H1 (cell line): Measurements from ENCODE around the gene TVP23A. TPM values are rescaled to one million over a fixed set of nuclear protein-coding genes. Genes with fewer than 3 reads are reported as not detected.

Experiments
- CTCF ChIA-PET: fragments of 300-600 bp; sonication (Branson Sonifier 250); formaldehyde crosslinking; loops from one replicate; lab custom pipeline; 2021; ENCODE audit not compliant: partially characterized antibody; lab: Charles Lee
- POLR2A ChIA-PET: fragments of 300-600 bp; sonication (Branson Sonifier 250); formaldehyde crosslinking; loops from one replicate; lab custom pipeline; 2021; ENCODE audit warnings: inconsistent platforms; ENCODE audit not compliant: partially characterized antibody; lab: Charles Lee
- DNase-seq, 2 experiments: peaks; one replicate each; pipeline versions ENCODE4 v3.0.0 to v3.0.0-alpha.2; 2010 to 2022; ENCODE audit warnings: low spot score in 2 of 2, low read depth in 1 of 2, mixed read lengths in 1 of 2
- FAIRE-seq: peaks from 2 replicates; lab custom pipeline; 2011; peaks lifted over from hg19 to GRCh38; lab: Jason Lieb, UNC
- H2AFZ ChIP-seq: 2 replicates; pipeline ENCODE4 v1.8.1; 2012; ENCODE audit warnings: low read length, inconsistent platforms
- H2AK5ac ChIP-seq: 2 replicates; pipeline ENCODE4 v1.6.1; 2013; ENCODE audit warnings: low read depth, low read length
- H2BK120ac ChIP-seq: replicated peaks from 2 replicates; pipeline ENCODE3; 2013; ENCODE audit warnings: low read depth, low read length, inconsistent platforms
- H2BK12ac ChIP-seq: 2 replicates; pipeline ENCODE4 v1.6.1; 2013; ENCODE audit warnings: low read depth, low read length
- H2BK15ac ChIP-seq: 2 replicates; pipeline ENCODE4 v1.6.1; 2013; ENCODE audit warnings: low read length
- H2BK20ac ChIP-seq: 2 replicates; pipeline ENCODE4 v1.6.1; 2013; ENCODE audit warnings: low read length
- H2BK5ac ChIP-seq: 2 replicates; pipeline ENCODE4 v1.6.1; 2013; ENCODE audit warnings: low read depth, low read length
- H3K14ac ChIP-seq: 2 replicates; pipeline ENCODE4 v1.6.1; 2013; ENCODE audit warnings: inconsistent platforms; ENCODE audit not compliant: insufficient read length
- H3K18ac ChIP-seq: 2 replicates; pipeline ENCODE4 v1.6.1; 2013; ENCODE audit warnings: low read length; ENCODE audit errors: extremely low read depth
- H3K23ac ChIP-seq: 2 replicates; pipeline ENCODE4 v1.6.1; 2013; ENCODE audit warnings: inconsistent platforms; ENCODE audit not compliant: insufficient read length
- H3K23me2 ChIP-seq: 2 replicates; pipeline ENCODE4 v1.6.1; 2013; ENCODE audit warnings: low read depth, low read length
- H3K27ac ChIP-seq: 2 replicates; pipeline ENCODE4 v1.6.1; 2011; ENCODE audit warnings: low read depth, low read length, inconsistent platforms
- H3K27me3 ChIP-seq, 4 experiments: replicated peaks in 1 of 4; 1 replicate in 1 of 4; 2 replicates in 3 of 4; pipeline versions ENCODE4 v1.6.1 to v1.8.1; 2011 to 2013; ENCODE audit warnings: low read length in 3 of 4, mild to moderate bottlenecking in 3 of 4, inconsistent platforms in 2 of 4, mixed read lengths in 2 of 4, moderate library complexity in 1 of 4; ENCODE audit not compliant: control insufficient read depth in 3 of 4, insufficient read depth in 3 of 4; ENCODE audit errors: extremely low read depth in 1 of 4
- H3K36me3 ChIP-seq, 4 experiments: 2 replicates each; pipeline versions ENCODE4 v1.6.1 to v1.8.1; 2011 to 2013; ENCODE audit warnings: mild to moderate bottlenecking in 4 of 4, low read length in 3 of 4, moderate library complexity in 2 of 4, control low read depth in 1 of 4, inconsistent platforms in 1 of 4; ENCODE audit not compliant: insufficient read depth in 4 of 4, control insufficient read depth in 2 of 4
- H3K4ac ChIP-seq: replicated peaks from 2 replicates; pipeline ENCODE3; 2013; ENCODE audit warnings: low read length, low read depth, mixed read lengths, inconsistent platforms; ENCODE audit not compliant: insufficient read length
- H3K4me1 ChIP-seq, 4 experiments: replicated peaks in 1 of 4; 1 replicate in 1 of 4; 2 replicates in 3 of 4; pipeline versions ENCODE4 v1.6.1 to v1.8.1; 2011 to 2013; ENCODE audit warnings: low read length in 3 of 4, inconsistent platforms in 2 of 4, mixed read lengths in 1 of 4; ENCODE audit not compliant: insufficient read depth in 4 of 4, control insufficient read depth in 3 of 4
- H3K4me2 ChIP-seq, 2 experiments: 2 replicates each; pipeline versions ENCODE4 v1.6.1 to v1.8.1; 2011 to 2013; ENCODE audit warnings: low read depth in 2 of 2, low read length in 2 of 2, control low read depth in 1 of 2, inconsistent platforms in 1 of 2, mild to moderate bottlenecking in 1 of 2; ENCODE audit not compliant: insufficient read depth in 1 of 2
- H3K4me3 ChIP-seq, 4 experiments: fragments of 200-600, 300-600 bp in 1 of 4; sonication (generic), shearing (Covaris generic), sonication (Bioruptor Twin) in 1 of 4; 2 replicates each; pipeline versions ENCODE4 v1.5.1 to v1.8.1; 2011 to 2016; ENCODE audit warnings: low read length in 4 of 4, low read depth in 3 of 4, control low read depth in 2 of 4, inconsistent platforms in 2 of 4, mild to moderate bottlenecking in 2 of 4, mixed read lengths in 1 of 4, moderate library complexity in 1 of 4; ENCODE audit not compliant: insufficient read depth in 2 of 4; ENCODE audit errors: extremely low read depth in 1 of 4
- H3K56ac ChIP-seq: replicated peaks from 2 replicates; pipeline ENCODE3; 2013; ENCODE audit warnings: low read depth, mild to moderate bottlenecking, mixed read lengths, low read length, inconsistent platforms; ENCODE audit not compliant: insufficient read length
- H3K79me1 ChIP-seq: 2 replicates; pipeline ENCODE4 v1.6.1; 2013; ENCODE audit warnings: low read depth, low read length, control low read depth
- H3K79me2 ChIP-seq, 2 experiments: 2 replicates each; pipeline versions ENCODE4 v1.6.1 to v1.8.1; 2012 to 2013; ENCODE audit warnings: low read length in 2 of 2, mild to moderate bottlenecking in 2 of 2, inconsistent platforms in 1 of 2; ENCODE audit not compliant: insufficient read depth in 2 of 2, control insufficient read depth in 1 of 2
- H3K9ac ChIP-seq, 4 experiments: replicated peaks in 1 of 4; 1 replicate in 1 of 4; 2 replicates in 3 of 4; pipeline versions ENCODE4 v1.6.1 to v1.8.1; 2011 to 2013; ENCODE audit warnings: low read depth in 3 of 4, low read length in 3 of 4, control low read depth in 2 of 4, mild to moderate bottlenecking in 2 of 4, moderate library complexity in 2 of 4, inconsistent platforms in 1 of 4; ENCODE audit errors: extremely low read depth in 1 of 4
- H3K9me3 ChIP-seq, 2 experiments: 2 replicates each; pipeline versions ENCODE4 v1.6.1 to v1.8.1; 2012 to 2013; ENCODE audit warnings: mild to moderate bottlenecking in 2 of 2, moderate library complexity in 2 of 2, control low read depth in 1 of 2, inconsistent platforms in 1 of 2, low read depth in 1 of 2, low read length in 1 of 2, mixed read lengths in 1 of 2; ENCODE audit not compliant: insufficient read depth in 2 of 2
- H4K20me1 ChIP-seq, 2 experiments: replicated peaks in 1 of 2; 2 replicates each; pipeline versions ENCODE3 to v1.8.1; 2011 to 2013; ENCODE audit warnings: inconsistent platforms in 2 of 2, low read length in 2 of 2, mild to moderate bottlenecking in 1 of 2; ENCODE audit not compliant: insufficient read depth in 2 of 2, control insufficient read depth in 1 of 2
- H4K5ac ChIP-seq: 2 replicates; pipeline ENCODE4 v1.6.1; 2013; ENCODE audit warnings: low read length, low read depth, mixed read lengths, inconsistent platforms; ENCODE audit not compliant: insufficient read length
- H4K8ac ChIP-seq: 2 replicates; pipeline ENCODE4 v1.8.0; 2013; ENCODE audit warnings: mild to moderate bottlenecking, moderate library complexity, low read length, inconsistent platforms; ENCODE audit not compliant: insufficient read depth; ENCODE audit errors: extremely low read depth
- H4K91ac ChIP-seq: replicated peaks from 2 replicates; pipeline ENCODE3; 2013; ENCODE audit warnings: low read length, mixed read lengths, inconsistent platforms; ENCODE audit not compliant: insufficient read length
- CBX5 ChIP-seq: fragments of 300-800, 300-1000 bp; sonication (generic); IDR thresholded peaks from 2 replicates; pipeline ENCODE4 v1.7.1; 2016; ENCODE audit warnings: antibody characterized with exemption, low read length, low read depth
- CHD2 ChIP-seq: IDR thresholded peaks from 2 replicates; pipeline ENCODE4 v1.6.1; 2012; ENCODE audit warnings: low read length, improper control_type of control experiment
- CTBP2 ChIP-seq: IDR thresholded peaks from 2 replicates; pipeline ENCODE4 v1.7.0; 2011; ENCODE audit warnings: borderline replicate concordance, mild to moderate bottlenecking, moderate library complexity, mixed read lengths, low read length; ENCODE audit not compliant: insufficient read depth, insufficient read length
- EGR1 ChIP-seq: IDR thresholded peaks from 2 replicates; pipeline ENCODE4 v1.6.1; 2011; ENCODE audit warnings: low read depth, low read length, borderline replicate concordance
- GABPA ChIP-seq: IDR thresholded peaks from 2 replicates; pipeline ENCODE4 v1.6.1; 2011; ENCODE audit warnings: mild to moderate bottlenecking, low read length, moderate library complexity, borderline replicate concordance; ENCODE audit not compliant: insufficient read depth
- JUND ChIP-seq: IDR thresholded peaks from 2 replicates; pipeline ENCODE4 v1.6.1; 2011; ENCODE audit warnings: mild to moderate bottlenecking, improper control_type of control experiment, low read length
- KDM1A ChIP-seq: fragments of 200-600, 300-600 bp; sonication (generic); IDR thresholded peaks from 2 replicates; pipeline ENCODE4 v1.7.1; 2016; ENCODE audit warnings: mild to moderate bottlenecking, low read length, borderline replicate concordance
- POU5F1 ChIP-seq: IDR thresholded peaks from 2 replicates; pipeline ENCODE4 v1.6.1; 2011; ENCODE audit warnings: low read depth, mild to moderate bottlenecking, low read length, moderate library complexity
- RNF2 ChIP-seq: fragments of 200-900, 300-1000 bp; sonication (generic); IDR thresholded peaks from 2 replicates; pipeline ENCODE4 v1.7.1; 2016; ENCODE audit warnings: borderline replicate concordance, low read depth, mild to moderate bottlenecking, antibody characterized with exemption, low read length; ENCODE audit not compliant: poor library complexity, severe bottlenecking; ENCODE audit errors: missing control alignments
- SAP30 ChIP-seq: fragments of 300-600 bp; sonication (generic); IDR thresholded peaks from 2 replicates; pipeline ENCODE4 v1.7.1; 2012; ENCODE audit warnings: low read length, moderate library complexity, mild to moderate bottlenecking, inconsistent platforms; ENCODE audit not compliant: insufficient read depth, insufficient replicate concordance
- SIRT6 ChIP-seq: IDR thresholded peaks from one replicate; pipeline ENCODE4 v1.7.1; 2012; ENCODE audit warnings: low read length, inconsistent platforms
- WGBS, 2 experiments: shearing (Covaris generic) in 1 of 2; methylation state at CpG; one replicate each; pipeline versions ENCODE4 v1.1.6 to v1.1.7; 2013 to 2015; ENCODE audit warnings: low lambda C conversion rate in 2 of 2, mixed read lengths in 2 of 2, inconsistent platforms in 1 of 2, low coverage in 1 of 2, missing lambda C conversion rate in 1 of 2; ENCODE audit not compliant: insufficient replicate concordance in 2 of 2, insufficient coverage in 1 of 2, insufficient read length in 1 of 2; ENCODE audit errors: extremely low coverage in 1 of 2, missing lambda C conversion rate in 1 of 2; 5-methylcytosine and 5-hydroxymethylcytosine counted together
- polyA plus RNA-seq, 7 experiments: library from polyadenylated mRNA; depleted of rRNA in 3 of 7; stranded (reverse) in 5 of 7; unstranded in 2 of 7; fragments of >200 nt in 5 of 7; fragments of 200-250 nt in 2 of 7; gene quantifications; 1 replicate in 5 of 7; 2 replicates in 1 of 7; 4 replicates in 1 of 7; pipeline versions ENCODE4 v1.2.1 to v1.2.3, GENCODE V29; 2011 to 2013; ENCODE audit warnings: missing spikeins in 2 of 7, mixed read lengths in 2 of 7
- total RNA-seq: library from RNA; stranded (reverse); fragmentation: NEBNext Ultra II Directional; extraction: Animal tissue kit (Norgen Biotek cat#: 25700); gene quantifications from 2 replicates; pipeline ENCODE4 v1.2.1, GENCODE V29; 2021
- TF ChIP-seq, protein P1 (sequence below): IDR thresholded peaks from 2 replicates; pipeline ENCODE4 v1.6.1; 2012; ENCODE audit warnings: low read length, inconsistent platforms

Gene TVP23A
- total and polyA plus RNA-seq, 2 of the 8 experiments (the other 6 are each of a cell fraction or from before 2014, with no cell fraction given) = 2.2 to 3.1 TPM

DNA sequence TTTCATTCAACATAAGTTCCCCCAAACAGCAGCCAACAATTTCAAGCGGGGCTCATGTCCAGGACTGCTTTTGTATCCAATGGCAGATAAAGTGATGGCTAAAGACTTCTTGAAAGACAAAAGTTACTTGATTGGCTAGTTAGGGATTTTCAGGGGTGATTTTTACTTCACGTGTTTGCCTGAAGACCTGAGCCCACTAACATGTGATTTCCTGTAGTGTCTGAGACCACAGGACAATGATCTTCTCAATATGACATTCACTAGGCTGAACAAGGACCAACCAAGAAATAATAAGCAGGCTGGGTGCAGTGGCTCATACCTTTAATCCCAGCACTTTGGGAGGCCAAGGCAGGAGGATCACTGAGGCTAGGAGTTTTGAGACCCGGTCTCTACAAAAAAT, 10.4 kb downstream of the TVP23A start:
- Histone ChIP-seq H2BK15ac (no peak overlapping the region), H4K8ac (no peak overlapping the region), H3K79me2 (no peaks in the 10 kb centered on the region), H3K9ac (no peak overlapping the region), H3K9me3 (no peaks in the 10 kb centered on the region), H3K18ac (no peak overlapping the region), H3K14ac (no peak overlapping the region), H3K36me3 (no peaks in the 10 kb centered on the region), H3K27me3 (no peaks in the 10 kb centered on the region), H3K4ac (no peak overlapping the region), H3K4me2 (no peak overlapping the region), H2BK120ac (no peak overlapping the region), H3K23ac (no peak overlapping the region), H2AFZ (no peak overlapping the region), H4K5ac (no peak overlapping the region), H2BK5ac (no peak overlapping the region), H3K79me1 (no peaks in the 10 kb centered on the region), H3K23me2 (no peaks in the 10 kb centered on the region), H3K4me1 (no peaks in the 10 kb centered on the region), H2AK5ac (no peak overlapping the region), H2BK20ac (no peak overlapping the region), H3K27ac (no peak overlapping the region), H2BK12ac (no peak overlapping the region), H3K4me3 (no peak overlapping the region), H4K20me1 (no peaks in the 10 kb centered on the region), H3K56ac (no peak overlapping the region), H4K91ac (no peak overlapping the region)
- CTCF ChIA-PET = interaction anchor here (1.7 kb wide), 1 partner anchor 8 kb away, joined by 6 read pairs; no protein-coding TSS in a partner anchor
- DNase-seq (no peak), FAIRE-seq (no peak)
- POLR2A ChIA-PET = no interaction called here
- WGBS, 2 experiments = 93% methylated on average over 3 of the region's 3 CpGs; no CpG with 5 or more reads in 1 of the 2 experiments
- no peak for TF ChIP-seq SAP30
- TF ChIP-seq RNF2 = no peak
- TF ChIP-seq POU5F1 = no peak
- no peak for TF ChIP-seq JUND
- no peak for TF ChIP-seq SIRT6
- TF ChIP-seq CTBP2 = no peak
- no peak for TF ChIP-seq KDM1A
- TF ChIP-seq CHD2 = no peak
- no peak for TF ChIP-seq EGR1
- TF ChIP-seq CBX5 = no peak
- no peak for TF ChIP-seq GABPA
- TF ChIP-seq, protein P1, sequence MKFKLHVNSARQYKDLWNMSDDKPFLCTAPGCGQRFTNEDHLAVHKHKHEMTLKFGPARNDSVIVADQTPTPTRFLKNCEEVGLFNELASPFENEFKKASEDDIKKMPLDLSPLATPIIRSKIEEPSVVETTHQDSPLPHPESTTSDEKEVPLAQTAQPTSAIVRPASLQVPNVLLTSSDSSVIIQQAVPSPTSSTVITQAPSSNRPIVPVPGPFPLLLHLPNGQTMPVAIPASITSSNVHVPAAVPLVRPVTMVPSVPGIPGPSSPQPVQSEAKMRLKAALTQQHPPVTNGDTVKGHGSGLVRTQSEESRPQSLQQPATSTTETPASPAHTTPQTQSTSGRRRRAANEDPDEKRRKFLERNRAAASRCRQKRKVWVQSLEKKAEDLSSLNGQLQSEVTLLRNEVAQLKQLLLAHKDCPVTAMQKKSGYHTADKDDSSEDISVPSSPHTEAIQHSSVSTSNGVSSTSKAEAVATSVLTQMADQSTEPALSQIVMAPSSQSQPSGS = no peak
